Measurements from ENCODE around the gene ACTN4.

Gene ACTN4

DNA sequence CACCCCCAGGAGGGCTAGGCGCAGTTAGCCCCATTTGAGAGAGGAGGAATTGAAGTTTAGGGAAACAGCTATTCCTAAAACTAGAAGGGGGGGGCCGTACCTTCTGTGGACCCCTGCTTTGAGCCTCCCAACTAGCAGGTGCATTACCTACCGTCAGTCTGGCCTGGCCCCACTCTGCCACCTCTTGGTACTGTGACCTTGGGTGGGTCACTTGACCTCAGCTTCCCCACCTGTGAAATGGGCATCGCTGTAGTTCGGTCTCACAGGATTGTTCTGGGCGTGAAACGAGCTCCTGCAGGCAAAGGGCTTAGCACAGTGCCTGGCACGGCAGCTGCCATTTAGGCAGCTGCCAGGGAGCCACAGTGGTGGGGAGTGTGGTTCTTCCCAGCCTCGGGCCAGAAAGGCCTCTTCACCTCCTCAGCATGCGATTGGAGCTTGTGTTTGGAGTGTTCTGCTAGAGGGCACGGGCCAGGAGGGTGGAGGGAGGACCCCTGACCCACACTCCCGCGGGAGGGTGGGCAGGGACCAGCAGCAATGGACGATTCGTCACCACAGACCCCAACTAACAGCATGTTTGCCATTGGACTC, 64.8 kb downstream of the ACTN4 start:
- no peak for DNase-seq

DNA sequence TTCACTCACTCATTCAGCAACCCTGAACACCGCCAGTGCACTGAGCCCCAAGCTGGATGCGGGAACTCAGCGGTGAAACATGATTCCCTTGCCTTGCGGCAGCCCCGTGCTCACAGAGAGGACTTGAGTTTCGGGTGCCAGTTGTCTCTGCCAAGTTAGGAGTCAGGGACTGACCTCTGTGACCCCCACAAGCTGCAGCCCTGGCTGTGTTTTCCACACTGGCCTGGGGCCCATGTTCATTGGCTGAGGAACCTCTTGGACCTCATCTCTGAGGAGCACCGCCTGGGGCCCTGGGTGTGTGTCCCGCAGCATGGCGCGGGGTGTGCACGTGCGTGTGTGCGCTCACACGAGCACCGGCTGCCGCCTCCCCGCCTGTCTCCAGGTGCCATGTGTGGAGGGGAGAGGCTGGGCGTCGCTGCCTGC, 65.8 kb downstream of the ACTN4 start:
- no peak for DNase-seq

DNA sequence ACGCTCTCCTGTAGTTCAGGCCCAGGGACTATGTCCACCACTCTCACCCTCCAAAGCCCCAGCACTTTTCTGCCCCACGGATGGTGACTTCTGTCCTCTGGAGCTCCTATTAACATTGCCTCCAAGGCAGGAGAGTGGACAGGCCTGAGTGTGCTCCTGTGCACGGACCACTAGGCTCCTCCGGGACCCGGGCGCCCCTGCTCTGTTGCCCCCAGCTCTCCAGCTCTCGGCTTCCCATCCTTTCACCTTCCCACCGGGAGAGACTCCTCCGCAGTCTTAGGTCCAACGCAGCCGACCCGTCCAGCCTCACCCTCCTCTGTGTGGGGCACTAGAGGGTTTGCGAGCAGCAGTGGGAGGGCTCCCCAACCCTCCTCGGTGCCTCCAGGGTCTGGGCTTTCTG, 66.4 kb downstream of the ACTN4 start:
- no peak for DNase-seq

DNA sequence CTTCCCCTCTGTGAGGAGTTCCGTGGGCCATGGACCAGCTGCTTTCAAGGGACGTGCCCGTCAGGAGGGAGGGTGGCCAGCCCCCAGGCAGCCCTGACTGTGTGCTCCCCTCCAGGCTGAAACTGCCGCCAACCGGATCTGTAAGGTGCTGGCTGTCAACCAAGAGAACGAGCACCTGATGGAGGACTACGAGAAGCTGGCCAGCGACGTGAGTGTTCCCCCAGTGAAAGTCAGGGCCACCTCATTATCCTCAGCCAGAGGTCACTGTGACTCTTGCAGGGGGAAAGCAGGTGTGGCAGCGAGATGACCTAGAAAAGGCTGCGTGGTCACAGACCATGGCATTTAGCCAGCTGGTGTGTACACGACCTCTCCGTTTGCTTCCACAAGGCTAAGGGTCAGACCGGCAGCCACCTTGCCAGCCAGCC, 66.9 kb downstream of the ACTN4 start:
- no peak for DNase-seq

DNA sequence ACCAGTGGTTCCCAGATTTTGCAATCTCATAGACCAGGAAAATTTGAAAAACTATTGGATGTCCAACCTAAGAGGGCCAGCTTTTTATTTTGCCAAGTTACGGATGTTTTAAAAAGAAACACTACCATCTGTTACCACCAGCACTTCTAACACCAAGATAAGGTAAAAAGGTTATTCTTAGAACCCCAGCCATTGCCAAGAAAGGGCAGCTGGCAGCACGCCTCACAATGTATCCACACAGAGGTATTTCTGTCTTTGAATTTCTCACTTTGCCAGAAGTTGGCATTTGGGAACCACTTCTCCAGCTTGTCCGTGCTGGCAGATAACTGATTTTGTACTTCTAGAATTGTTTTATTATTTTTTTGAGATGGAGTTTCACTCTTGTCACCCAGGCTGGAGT, 68.1 kb downstream of the ACTN4 start:
- DNase-seq, result no peak

DNA sequence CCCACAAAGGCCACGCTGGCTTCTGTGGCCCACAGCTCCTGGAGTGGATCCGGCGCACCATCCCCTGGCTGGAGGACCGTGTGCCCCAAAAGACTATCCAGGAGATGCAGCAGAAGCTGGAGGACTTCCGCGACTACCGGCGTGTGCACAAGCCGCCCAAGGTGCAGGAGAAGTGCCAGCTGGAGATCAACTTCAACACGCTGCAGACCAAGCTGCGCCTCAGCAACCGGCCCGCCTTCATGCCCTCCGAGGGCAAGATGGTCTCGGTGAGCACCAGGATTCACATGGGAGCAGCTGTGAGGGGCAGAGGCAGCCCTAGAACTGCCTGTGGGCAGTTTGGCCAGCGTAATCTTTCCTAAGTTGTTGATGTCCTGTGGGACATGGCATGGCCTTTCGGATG, 69.6 kb downstream of the ACTN4 start:
- no peak for DNase-seq

DNA sequence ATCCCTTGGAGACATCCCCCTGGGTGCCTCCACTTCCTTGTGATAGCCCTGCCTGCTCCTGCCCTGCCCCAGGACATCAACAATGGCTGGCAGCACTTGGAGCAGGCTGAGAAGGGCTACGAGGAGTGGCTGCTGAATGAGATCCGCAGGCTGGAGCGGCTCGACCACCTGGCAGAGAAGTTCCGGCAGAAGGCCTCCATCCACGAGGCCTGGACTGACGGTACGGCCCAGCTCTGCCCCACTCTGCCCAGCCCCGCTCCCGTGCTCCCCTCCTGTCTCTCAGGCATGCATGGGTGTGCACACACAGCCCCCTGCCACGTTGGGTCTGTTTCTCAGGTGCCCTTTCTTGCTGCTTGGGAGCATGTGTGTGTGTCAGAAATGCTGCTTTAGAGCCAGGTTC, 70.4 kb downstream of the ACTN4 start:
- DNase-seq, result no peak

DNA sequence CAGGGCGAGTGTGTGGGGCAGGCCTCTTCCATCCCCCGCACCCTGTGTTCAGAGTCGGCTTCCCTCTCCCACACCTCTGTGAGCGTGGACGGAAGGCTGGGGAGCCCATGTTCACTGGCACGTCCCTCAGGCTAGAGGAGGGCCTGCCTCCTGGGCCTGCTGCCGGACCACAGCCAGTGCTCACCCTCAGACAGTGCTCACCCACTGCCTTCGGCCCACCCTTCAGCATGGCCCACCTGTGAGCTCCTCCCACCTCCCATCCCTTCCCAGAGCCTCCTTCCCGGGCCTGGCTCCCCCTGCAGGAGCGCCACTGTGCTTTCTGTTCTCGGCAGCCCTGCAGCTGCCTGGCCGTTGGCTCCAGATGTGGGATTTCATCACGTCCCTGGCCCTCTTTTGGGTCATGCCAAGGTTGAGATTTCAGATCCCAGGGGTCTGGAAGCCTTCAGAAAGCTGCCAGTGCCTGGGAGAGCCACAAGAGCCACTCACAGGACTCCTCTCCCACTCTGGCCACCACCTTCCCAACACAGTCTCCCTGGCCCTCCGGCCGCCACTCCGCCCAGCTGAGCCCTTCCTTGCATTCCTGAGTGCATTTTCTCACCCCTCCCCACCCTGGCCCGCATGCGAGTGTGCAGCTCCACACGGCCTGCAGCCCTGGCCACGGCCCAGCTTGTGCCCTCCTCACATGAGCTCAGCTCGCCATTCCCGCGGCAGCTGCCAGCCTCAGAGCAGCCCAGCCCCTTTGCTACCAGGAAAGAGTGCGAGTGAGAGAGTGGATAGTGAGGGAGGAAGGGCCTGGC, 71.5 kb downstream of the ACTN4 start:
- peak; percentile 34 for DNase-seq

DNA sequence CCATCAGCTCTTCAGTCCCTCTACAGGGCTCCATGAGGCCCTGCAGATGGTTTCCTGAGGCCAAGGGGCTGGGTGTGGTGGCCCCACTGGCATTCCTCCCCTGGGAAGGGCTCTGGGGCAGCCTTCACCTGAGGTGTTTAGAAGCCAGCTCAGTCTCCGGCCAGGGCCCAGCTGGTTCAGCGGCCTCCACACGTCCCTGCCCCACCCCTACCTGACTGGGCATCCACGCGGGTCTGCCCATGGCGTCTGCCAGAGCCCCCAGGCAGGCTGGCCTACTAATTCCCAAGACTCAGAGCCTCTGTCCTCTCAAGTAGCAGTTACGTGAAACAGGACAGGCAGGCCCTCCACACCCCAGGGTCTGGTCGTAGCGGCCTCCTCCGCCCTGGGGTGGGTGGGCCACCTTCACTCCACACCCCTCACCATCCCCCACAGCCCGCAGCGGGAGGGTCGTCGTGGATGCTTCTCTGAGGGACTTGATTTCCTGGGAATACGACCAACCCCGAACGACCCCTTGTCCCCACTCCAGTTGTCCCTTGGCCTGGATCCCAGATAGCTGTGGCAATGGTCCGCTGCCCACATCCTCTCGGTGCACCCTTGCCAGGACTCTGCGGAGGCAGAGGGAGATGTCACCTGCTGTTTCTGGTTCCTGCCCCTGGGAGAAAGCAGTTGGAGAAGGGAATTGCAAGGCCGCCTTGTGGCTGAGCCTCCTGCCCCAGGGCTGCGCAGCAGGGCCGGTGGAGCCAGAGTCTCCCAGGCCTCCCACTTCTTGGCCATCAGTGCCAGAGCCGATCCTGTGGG, 72.5 kb downstream of the ACTN4 start:
- DNase-seq, result no peak

DNA sequence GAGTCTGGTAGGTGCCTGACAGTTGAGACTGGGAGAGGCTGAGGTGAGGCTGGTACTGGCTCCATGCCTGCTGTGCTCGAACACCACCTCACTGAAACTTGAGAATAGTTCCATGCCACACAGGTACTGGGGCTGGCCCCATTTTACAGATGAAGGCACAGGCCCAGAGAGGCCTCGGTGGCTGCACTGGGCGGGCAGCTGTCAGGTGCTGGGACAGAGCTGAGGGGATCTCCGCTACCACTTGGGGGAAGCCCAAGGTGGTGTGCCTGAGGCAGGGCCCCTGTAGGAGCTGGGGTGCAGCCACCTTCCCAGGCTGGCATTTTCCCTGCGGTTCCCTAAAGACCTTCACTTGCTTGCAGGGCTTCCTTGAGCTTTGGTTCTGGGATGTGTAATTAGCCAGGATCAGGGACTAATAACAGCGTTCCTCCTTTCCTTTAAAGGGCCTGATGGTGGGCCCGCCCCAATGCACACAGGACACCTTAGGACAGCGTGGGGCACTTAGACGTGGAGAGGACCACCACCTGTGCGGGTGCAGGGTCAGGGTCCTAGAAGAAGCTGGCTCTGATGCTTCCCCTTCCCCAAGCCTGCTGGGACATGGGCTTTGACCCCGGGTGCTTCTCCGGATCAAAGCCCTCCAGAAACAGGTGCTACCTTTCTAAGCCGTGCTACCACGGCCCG, 73.2 kb downstream of the ACTN4 start:
- DNase-seq, result no peak

DNA sequence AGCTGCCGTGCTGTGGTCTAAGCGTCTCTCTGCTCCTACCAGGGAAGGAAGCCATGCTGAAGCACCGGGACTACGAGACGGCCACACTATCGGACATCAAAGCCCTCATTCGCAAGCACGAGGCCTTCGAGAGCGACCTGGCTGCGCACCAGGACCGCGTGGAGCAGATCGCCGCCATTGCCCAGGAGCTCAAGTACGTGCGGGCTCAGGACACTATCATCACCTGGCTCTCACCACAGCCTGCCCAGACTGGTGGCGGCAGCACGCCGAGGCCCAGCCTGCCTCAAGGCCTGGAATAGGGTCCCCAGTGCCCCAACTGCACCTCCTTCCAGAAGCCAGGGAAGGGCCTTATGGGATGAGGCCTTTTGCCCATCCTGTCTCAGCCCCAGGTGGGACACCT, 74.0 kb downstream of the ACTN4 start:
- DNase-seq, result no peak

DNA sequence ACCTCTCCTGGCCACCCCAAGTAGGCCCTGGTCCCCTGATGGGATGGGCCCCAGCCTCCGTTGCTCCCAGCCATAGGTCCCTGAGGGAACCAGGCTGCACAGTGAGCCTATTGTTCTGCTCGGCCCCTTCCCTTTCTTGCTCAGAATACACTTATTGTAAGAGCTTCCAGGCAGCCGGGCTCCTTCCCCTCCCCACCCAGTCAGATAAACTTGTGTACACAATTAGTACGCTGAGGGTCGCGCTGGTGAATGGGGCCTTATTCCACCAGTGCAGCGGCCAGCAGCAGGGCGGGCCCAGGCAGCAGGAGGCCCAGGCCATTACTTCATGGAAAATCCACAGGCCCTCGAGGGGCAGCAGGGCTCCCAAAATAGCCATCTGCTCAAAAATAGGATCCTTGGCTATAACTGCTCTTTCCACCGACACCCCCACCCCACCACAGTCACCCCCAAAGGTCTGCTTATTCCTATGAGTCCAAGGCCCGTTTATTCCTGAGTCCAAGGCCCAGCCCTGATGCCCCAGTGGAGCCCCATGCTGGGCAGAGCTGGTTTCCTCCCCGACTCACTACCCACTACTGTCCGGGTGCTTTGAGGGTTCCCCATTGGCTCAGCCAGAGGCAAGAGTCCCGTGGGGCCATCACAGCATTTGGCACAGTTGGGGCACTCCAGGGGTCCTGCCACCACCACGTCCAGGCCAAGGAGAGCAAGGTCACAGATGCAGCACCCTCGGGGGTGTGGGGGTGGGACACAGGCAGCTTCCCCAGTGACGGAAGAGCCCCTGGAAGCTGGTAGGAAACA, 74.7 kb downstream of the ACTN4 start:
- DNase-seq, result no peak

DNA sequence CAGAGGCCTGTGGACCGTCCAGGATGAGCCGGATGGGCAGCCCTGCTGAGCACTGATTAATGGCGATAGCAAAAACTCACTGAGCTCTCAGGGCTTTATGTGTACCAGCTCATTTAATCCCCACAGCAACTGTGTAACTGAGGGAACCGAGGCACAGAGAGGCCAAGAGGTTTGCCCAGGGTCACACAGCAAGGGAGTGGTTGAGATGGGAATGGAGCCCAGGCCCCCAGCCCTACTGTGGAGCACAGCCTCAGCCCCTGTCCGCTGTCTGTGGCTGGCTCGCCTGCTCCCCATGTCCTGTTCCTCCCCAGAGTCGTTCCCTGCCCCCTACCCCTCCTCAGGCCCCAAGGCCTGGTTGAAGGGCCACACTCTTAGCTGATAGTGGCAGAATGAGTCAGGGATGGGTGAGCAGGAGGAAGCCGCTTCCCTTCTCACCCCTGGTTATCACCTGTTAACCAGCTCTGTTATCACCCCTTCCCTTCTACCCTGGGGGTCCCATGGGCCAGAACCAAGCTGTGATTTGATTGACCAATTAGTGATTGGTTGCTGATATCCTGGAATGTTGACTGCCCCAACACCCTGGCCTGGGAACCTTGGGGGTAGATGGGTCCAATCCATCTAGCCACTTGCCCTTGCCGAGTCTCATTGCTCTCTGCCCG, 75.6 kb downstream of the ACTN4 start:
- no peak for DNase-seq

DNA sequence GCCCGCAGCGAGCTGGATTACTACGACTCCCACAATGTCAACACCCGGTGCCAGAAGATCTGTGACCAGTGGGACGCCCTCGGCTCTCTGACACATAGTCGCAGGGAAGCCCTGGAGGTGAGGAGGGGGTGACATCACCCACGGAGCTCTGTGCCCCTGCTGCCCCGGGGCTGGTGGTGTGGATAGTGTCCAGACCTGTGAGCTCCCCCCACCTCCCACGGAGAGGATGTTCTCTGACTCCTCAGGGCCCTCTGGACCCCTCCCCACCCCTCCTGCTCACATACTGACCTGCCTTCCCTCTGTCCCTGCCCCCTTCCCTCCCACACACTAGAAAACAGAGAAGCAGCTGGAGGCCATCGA, 76.1 kb downstream of the ACTN4 start:
- no peak for DNase-seq

DNA sequence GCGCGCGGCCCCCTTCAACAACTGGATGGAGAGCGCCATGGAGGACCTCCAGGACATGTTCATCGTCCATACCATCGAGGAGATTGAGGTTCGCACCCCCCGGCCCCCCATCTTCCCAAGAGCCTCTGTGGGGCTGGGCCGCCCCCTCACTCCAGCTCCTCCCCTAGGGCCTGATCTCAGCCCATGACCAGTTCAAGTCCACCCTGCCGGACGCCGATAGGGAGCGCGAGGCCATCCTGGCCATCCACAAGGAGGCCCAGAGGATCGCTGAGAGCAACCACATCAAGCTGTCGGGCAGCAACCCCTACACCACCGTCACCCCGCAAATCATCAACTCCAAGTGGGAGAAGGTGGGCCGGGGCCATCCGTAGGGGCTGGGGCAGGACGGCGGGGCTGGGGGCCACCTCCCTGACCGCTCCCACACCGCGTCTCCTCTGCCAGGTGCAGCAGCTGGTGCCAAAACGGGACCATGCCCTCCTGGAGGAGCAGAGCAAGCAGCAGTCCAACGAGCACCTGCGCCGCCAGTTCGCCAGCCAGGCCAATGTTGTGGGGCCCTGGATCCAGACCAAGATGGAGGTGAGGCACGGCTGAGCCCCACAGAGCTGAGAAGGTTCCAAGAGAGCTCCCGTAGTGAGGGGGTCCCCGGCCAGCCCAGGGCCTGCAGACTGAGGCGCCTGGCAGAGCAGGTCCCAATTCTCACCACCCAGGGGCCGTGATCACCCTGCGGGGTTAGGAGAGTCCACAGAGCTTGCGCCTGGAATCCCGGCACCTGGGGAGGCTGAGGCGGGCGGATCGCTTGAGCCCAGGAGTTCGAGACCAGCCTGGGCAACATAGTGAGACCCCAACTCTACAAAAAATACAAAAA, 76.8 kb downstream of the ACTN4 start:
- DNase-seq, result no peak

DNA sequence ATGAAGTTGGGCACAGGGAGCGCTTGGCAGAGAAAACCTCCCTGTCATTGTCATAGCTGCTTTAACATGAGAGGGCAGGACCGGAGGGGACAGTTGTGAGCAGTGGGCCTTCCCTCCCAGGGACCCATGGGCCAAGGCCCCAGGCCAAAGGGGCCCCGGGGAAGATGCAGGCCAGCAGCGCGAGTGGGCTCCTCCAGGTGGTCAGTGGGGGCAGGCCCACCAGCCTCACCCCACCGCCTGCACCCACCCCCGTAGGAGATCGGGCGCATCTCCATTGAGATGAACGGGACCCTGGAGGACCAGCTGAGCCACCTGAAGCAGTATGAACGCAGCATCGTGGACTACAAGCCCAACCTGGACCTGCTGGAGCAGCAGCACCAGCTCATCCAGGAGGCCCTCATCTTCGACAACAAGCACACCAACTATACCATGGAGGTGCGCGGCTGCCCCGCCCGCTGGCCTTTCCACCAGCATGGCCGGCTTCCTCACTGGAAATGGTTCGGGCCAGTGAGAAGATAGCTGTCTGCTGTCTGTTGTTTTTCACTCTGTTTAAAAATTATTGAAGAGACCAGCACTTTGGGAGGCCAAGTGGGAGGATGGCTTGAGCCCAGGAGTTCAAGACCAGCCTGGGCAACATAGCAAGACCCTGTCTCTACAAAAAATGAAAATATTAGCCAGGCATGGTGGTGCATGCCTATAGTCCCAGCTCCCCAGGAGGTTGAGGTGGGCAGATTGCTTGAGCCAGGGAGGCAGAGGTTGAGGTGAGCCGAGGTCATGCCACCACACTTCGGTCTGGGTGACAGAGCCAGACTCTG, 78.2 kb downstream of the ACTN4 start:
- DNase-seq, result no peak

DNA sequence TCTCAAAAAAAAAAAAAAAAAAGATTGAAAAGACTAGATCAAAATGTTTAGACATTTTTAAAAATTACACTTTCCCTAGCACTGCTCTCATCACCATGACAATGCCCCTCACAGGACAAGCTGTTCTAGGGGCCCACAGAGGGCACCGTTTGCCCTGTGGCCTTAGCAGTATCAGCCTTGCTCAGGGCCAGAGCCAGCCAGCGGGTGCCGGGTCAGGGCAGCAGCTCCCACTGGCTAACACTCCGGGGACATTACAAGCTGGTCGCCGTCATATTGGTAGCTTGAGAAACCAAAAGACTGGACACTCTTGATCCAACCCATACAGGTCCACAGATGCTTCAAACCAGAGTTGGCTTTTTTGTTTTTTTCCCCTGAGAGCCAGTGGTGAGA, 78.8 kb downstream of the ACTN4 start:
- no peak for DNase-seq

DNA sequence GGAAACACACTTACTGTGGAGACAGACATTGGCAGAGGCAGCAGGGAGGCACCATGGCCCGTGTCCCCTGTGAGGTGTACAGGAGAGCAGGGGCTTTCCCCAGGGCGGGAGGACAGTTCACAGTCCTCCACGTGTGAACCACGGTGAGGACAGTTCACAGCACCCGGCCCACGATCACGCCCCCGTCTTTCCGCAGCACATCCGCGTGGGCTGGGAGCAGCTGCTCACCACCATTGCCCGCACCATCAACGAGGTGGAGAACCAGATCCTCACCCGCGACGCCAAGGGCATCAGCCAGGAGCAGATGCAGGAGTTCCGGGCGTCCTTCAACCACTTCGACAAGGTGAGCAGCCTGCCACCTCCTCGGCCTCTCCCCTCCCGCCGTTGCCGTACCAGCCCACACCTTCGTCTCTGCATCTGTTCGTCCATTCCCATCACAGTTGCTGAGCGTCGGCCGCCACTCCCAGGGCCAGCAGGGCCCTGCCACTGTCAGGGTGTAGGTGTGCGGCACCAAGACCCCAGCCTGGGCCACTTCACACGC, 79.4 kb downstream of the ACTN4 start:
- DNase-seq, result no peak

DNA sequence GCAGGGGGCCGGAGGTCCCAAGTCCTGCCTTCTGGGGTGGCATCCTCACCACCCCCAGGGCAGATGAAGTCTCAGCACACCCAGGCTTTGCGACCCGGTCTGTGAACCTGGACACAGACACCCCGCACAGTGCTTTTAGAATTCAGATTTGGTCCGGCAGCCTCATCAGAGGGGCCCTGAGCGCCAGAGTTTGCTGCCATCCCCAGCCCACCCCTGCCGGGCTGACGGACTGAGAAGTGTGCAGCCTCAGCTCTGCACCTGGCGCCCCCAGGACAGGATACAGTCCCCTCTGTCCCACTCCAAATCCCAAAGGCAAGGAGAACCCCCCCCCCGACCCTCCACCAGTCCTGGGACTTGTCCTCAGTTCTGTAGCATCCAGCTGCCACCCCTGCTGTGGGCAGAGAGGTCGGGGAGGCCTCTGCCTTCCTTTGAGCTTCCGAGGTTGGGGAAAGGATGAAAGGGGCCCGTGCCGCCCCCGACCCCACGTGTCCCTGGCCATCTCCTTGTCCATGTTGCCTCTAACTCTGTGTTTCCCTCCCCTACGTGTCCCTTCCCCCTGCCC, 79.9 kb downstream of the ACTN4 start:
- no peak for DNase-seq

Data from fibroblast of upper back skin (primary cell).